Measurements from ENCODE around the gene ZRANB3.

GRCh38 chr2:135255208-135255607, 275.8 kb downstream of the ZRANB3 start:
- TF ChIP-seq EZH2 (IDR thresholded peaks at IDR 0.05; ENCODE audit: borderline replicate concordance, low read depth, low read length, poor library complexity, severe bottlenecking) (no peak), CTCF (conservative IDR thresholded peaks at IDR 0.05; ENCODE audit: low read depth, low read length) (no peak)

Measured in A673 (cell line).